A549 (cell line): ENCODE data around the gene NMBR.

ENCODE experiments used
- CBX2 ChIP-seq: fragments of 200-600 bp; sonication (generic); IDR thresholded peaks from 2 replicates; pipeline ENCODE4 v1.6.1; 2016; ENCODE audit warnings: low read depth, mild to moderate bottlenecking, borderline replicate concordance
- CEBPB ChIP-seq, 2 experiments: fragments of >200 bp in 1 of 2; sonication (Bioruptor Twin) in 1 of 2; formaldehyde crosslinking in 1 of 2; IDR thresholded peaks; 2 replicates each; pipeline ENCODE4 v1.6.1; 2012 to 2016
- EP300 ChIP-seq, 2 experiments: fragments of >200 bp; sonication (Bioruptor Twin); formaldehyde crosslinking; IDR thresholded peaks; 2 replicates in 1 of 2; 3 replicates in 1 of 2; pipeline ENCODE4 v1.6.1; 2016 to 2017
- ESRRA ChIP-seq: fragments of 150-350 bp; IDR thresholded peaks from 2 replicates; pipeline ENCODE4 v1.6.1; 2014; ENCODE audit warnings: mild to moderate bottlenecking, low read length, borderline replicate concordance
- FOSB ChIP-seq: fragments of 250-450 bp; sonication (Bioruptor Pico); IDR thresholded peaks from 2 replicates; pipeline ENCODE4 v1.5.0; 2020; ENCODE audit warnings: mild to moderate bottlenecking, moderate library complexity
- FOSL2 ChIP-seq, 2 experiments: fragments of 450-650 bp in 1 of 2; fragments of >200 bp in 1 of 2; sonication (Bioruptor Twin) in 1 of 2; formaldehyde crosslinking; IDR thresholded peaks; 2 replicates each; pipeline versions ENCODE4 v1.5.0 to v1.6.1; 2016 to 2020; ENCODE audit warnings: mild to moderate bottlenecking in 1 of 2, moderate library complexity in 1 of 2
- JUN ChIP-seq, 2 experiments: fragments of >200 bp; sonication (Bioruptor Twin); formaldehyde crosslinking; IDR thresholded peaks; 2 replicates in 1 of 2; 3 replicates in 1 of 2; pipeline ENCODE4 v1.6.1; 2016 to 2017
- MYC ChIP-seq: IDR thresholded peaks from 2 replicates; pipeline ENCODE4 v1.6.1; 2012; ENCODE audit warnings: mild to moderate bottlenecking, inconsistent platforms, low read length, improper control_type of control experiment, borderline replicate concordance
- ZSCAN20 ChIP-seq: fragments of 250-450 bp; sonication (Bioruptor Pico); IDR thresholded peaks from 2 replicates; pipeline ENCODE4 v1.8.0; 2022; ENCODE audit warnings: mild to moderate bottlenecking, moderate library complexity
- TF ChIP-seq, protein P1 (sequence below): fragments of >200 bp; sonication (Bioruptor Twin); formaldehyde crosslinking; IDR thresholded peaks from 3 replicates; pipeline ENCODE4 v1.5.1; 2016
- TF ChIP-seq, protein P2 (sequence below): IDR thresholded peaks from 2 replicates; pipeline ENCODE4 v1.6.1; 2012
- TF ChIP-seq, protein P3 (sequence below): fragments of 150-350 bp; IDR thresholded peaks from 2 replicates; pipeline ENCODE4 v1.6.1; 2014; ENCODE audit warnings: low read depth, mild to moderate bottlenecking, low read length
- TF ChIP-seq, protein P4 (sequence below): fragments of 200-600 bp; sonication (generic); IDR thresholded peaks from 2 replicates; pipeline ENCODE4 v1.6.1; 2016; ENCODE audit warnings: antibody characterized with exemption, mild to moderate bottlenecking, moderate library complexity

DNA sequence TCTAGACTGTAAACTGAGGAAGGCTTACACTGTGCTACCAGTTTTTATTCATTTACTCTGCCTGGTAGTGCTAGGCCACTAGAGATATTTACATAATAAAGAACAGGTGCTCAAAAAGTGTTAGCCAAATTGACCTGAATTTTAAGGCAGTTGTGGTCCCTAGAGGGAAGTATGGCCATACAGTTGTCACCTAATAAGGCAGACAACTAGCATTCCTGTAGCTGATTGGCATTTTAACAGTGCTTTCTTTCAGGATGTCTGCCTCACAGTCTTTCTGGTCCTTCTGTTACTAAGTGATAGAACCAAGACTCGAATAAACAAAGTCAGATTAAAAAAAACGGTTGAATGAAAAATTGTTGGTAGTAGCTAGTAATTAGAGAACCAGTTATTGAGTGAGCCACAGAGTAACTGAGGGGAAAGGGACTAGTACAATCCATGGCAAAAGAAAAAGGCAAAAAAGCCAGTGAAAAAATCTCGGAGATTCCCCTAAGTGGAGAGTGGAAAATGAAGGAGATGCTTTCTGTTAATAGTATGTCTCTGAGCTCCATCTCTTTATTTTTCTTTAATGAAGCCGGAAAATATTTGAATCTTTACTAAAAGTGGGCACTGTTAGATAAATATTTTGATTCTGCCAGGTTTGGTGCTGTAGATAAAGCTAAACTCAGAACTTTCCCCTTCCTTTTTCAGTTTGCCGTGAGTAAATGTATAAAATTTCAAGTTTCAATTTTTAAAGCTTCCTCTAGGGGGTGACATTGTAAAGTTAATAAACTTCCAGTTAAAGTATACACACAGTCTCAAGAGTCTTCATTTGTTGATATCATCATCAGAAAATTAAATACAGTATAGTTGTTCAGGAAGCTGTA is 9.2 kb upstream of the NMBR start:
- TF ChIP-seq, protein P1, sequence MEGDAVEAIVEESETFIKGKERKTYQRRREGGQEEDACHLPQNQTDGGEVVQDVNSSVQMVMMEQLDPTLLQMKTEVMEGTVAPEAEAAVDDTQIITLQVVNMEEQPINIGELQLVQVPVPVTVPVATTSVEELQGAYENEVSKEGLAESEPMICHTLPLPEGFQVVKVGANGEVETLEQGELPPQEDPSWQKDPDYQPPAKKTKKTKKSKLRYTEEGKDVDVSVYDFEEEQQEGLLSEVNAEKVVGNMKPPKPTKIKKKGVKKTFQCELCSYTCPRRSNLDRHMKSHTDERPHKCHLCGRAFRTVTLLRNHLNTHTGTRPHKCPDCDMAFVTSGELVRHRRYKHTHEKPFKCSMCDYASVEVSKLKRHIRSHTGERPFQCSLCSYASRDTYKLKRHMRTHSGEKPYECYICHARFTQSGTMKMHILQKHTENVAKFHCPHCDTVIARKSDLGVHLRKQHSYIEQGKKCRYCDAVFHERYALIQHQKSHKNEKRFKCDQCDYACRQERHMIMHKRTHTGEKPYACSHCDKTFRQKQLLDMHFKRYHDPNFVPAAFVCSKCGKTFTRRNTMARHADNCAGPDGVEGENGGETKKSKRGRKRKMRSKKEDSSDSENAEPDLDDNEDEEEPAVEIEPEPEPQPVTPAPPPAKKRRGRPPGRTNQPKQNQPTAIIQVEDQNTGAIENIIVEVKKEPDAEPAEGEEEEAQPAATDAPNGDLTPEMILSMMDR, result peak; percentile 47; the same call in 2 of the 3 replicates
- TF ChIP-seq, protein P2, sequence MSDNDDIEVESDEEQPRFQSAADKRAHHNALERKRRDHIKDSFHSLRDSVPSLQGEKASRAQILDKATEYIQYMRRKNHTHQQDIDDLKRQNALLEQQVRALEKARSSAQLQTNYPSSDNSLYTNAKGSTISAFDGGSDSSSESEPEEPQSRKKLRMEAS, result no peak
- TF ChIP-seq EP300 (IDR thresholded peaks at IDR 0.05) (no peak), MYC (no peak), ESRRA (no peak), CBX2 (no peak), CEBPB (IDR thresholded peaks at IDR 0.05) (no peak), FOSL2 (IDR thresholded peaks at IDR 0.05) (no peak), FOSL2 (CRISPR knock-in tag; IDR thresholded peaks at IDR 0.05) (no peak), JUN (IDR thresholded peaks at IDR 0.05) (no peak), ZSCAN20 (no peak), FOSB (CRISPR knock-in tag) (no peak)
- TF ChIP-seq, protein P3, sequence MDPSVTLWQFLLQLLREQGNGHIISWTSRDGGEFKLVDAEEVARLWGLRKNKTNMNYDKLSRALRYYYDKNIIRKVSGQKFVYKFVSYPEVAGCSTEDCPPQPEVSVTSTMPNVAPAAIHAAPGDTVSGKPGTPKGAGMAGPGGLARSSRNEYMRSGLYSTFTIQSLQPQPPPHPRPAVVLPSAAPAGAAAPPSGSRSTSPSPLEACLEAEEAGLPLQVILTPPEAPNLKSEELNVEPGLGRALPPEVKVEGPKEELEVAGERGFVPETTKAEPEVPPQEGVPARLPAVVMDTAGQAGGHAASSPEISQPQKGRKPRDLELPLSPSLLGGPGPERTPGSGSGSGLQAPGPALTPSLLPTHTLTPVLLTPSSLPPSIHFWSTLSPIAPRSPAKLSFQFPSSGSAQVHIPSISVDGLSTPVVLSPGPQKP, result no peak
- TF ChIP-seq, protein P4, sequence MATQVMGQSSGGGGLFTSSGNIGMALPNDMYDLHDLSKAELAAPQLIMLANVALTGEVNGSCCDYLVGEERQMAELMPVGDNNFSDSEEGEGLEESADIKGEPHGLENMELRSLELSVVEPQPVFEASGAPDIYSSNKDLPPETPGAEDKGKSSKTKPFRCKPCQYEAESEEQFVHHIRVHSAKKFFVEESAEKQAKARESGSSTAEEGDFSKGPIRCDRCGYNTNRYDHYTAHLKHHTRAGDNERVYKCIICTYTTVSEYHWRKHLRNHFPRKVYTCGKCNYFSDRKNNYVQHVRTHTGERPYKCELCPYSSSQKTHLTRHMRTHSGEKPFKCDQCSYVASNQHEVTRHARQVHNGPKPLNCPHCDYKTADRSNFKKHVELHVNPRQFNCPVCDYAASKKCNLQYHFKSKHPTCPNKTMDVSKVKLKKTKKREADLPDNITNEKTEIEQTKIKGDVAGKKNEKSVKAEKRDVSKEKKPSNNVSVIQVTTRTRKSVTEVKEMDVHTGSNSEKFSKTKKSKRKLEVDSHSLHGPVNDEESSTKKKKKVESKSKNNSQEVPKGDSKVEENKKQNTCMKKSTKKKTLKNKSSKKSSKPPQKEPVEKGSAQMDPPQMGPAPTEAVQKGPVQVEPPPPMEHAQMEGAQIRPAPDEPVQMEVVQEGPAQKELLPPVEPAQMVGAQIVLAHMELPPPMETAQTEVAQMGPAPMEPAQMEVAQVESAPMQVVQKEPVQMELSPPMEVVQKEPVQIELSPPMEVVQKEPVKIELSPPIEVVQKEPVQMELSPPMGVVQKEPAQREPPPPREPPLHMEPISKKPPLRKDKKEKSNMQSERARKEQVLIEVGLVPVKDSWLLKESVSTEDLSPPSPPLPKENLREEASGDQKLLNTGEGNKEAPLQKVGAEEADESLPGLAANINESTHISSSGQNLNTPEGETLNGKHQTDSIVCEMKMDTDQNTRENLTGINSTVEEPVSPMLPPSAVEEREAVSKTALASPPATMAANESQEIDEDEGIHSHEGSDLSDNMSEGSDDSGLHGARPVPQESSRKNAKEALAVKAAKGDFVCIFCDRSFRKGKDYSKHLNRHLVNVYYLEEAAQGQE, result no peak
